GM19193 (cell line): ENCODE data around the gene GPR62.

ENCODE experiments used
- POLR2A ChIP-seq: IDR thresholded peaks from 4 replicates; pipeline ENCODE4 v1.6.1; 2011; ENCODE audit not compliant: insufficient read depth, insufficient read length; ENCODE audit errors: extremely low read depth

Gene GPR62

GRCh38 chr3:51959651-51960050 lies 4.5 kb downstream of the GPR62 start:
- no peak for TF ChIP-seq POLR2A

GRCh38 chr3:51960386-51960785 lies 5.2 kb downstream of the GPR62 start:
- no peak for TF ChIP-seq POLR2A

GRCh38 chr3:51961011-51961410 lies 5.8 kb downstream of the GPR62 start:
- TF ChIP-seq POLR2A, result no peak

- TF ChIP-seq POLR2A, result no peak
Observed at GRCh38 chr3:51961602-51962569, 6.7 kb downstream of the GPR62 start.

GRCh38 chr3:51962854-51963530 lies 7.8 kb downstream of the GPR62 start:
- TF ChIP-seq POLR2A, result no peak

GRCh38 chr3:51963951-51964451 lies 8.8 kb downstream of the GPR62 start:
- no peak for TF ChIP-seq POLR2A

GRCh38 chr3:51964521-51964920 lies 9.3 kb downstream of the GPR62 start:
- TF ChIP-seq POLR2A, result no peak

- TF ChIP-seq POLR2A, result no peak
Observed at GRCh38 chr3:51966016-51966415, 10.8 kb downstream of the GPR62 start.

GRCh38 chr3:51966486-51966885 lies 11.3 kb downstream of the GPR62 start:
- no peak for TF ChIP-seq POLR2A

- TF ChIP-seq POLR2A, result no peak
Observed at GRCh38 chr3:51966922-51967383, 11.8 kb downstream of the GPR62 start.

- TF ChIP-seq POLR2A, result no peak
Observed at GRCh38 chr3:51967384-51968169, 12.4 kb downstream of the GPR62 start, which contains the start of gene PCBP4. Gene PCBP4, minus strand, starts transcription at chr3:51967454. Its CDS starts 6,214 bp downstream, at chr3:51961240.

GRCh38 chr3:51968170-51968775 lies 13.1 kb downstream of the GPR62 start:
- no peak for TF ChIP-seq POLR2A

GRCh38 chr3:51968883-51969678 lies 13.9 kb downstream of the GPR62 start:
- TF ChIP-seq POLR2A, result no peak
